ENCODE results near the gene AAR2. TPM values are rescaled to one million over a fixed set of nuclear protein-coding genes. Genes with fewer than 3 reads are reported as not detected.

The AAR2 gene
- total and polyA plus RNA-seq, 2 donors from 2014 or later: 27.8 to 29.7 TPM

DNA sequence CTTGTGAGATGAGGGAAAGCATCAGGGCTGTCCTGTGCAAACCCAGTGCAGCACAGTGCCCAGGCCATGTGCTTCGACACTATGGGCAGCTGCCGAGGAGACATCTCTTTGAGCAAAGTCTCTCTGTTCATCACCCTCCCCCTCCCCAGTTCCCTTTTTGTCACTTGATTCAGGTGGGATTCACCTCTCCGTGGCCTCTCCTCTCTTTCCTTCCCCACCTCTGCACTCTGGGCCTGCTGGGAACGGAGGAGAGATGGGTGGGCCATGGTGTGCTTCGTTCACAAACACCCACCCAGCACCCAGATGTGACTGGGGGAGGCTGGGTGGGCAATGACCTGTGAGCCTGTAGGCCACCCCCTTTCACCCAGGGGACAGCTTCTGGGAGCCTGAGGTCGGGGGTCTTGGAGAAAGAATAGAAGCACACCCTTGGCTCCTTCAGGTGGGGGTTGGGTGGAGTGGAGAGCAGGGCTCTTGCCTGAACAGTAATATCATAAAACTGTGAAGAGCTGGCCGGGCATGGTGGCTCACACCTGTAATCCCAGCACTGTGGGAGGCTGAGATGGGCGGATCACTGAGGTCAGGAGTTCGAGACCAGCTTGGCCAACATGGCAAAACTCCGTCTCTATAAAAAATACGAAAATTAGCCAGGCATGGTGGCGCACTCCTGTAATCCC lies 36.4 kb downstream of the AAR2 start:
- DNase-seq: no peak
- no peak for FAIRE-seq
- Histone ChIP-seq H3K9me3 (ENCODE audit: control insufficient read depth in 2 of 3, insufficient read depth in 1 of 3, low read length in 3 of 3) (no peaks in the 10 kb centered on the region), H3K27me3 (ENCODE audit: control insufficient read depth, insufficient read depth, low read length) (no peaks in the 10 kb centered on the region), H3K4me1 (ENCODE audit: control insufficient read depth in 2 of 3, insufficient read depth in 2 of 3, low read depth in 1 of 3, low read length in 3 of 3) (no peaks in the 10 kb centered on the region), H3K9ac (ENCODE audit: low read length in 3 of 3) (no peak overlapping the region), H3K36me3 (ENCODE audit: control insufficient read depth in 2 of 3, insufficient read depth in 3 of 3, low read length in 3 of 3) (no peaks in the 10 kb centered on the region), H3K27ac (ENCODE audit: low read depth in 2 of 2, low read length in 2 of 2) (no peak overlapping the region), H3K4me3 (ENCODE audit: low read length in 3 of 3) (no peak overlapping the region)
- intact Hi-C loops (cut with DNase I): no loop called here
- TF ChIP-seq, protein P1, sequence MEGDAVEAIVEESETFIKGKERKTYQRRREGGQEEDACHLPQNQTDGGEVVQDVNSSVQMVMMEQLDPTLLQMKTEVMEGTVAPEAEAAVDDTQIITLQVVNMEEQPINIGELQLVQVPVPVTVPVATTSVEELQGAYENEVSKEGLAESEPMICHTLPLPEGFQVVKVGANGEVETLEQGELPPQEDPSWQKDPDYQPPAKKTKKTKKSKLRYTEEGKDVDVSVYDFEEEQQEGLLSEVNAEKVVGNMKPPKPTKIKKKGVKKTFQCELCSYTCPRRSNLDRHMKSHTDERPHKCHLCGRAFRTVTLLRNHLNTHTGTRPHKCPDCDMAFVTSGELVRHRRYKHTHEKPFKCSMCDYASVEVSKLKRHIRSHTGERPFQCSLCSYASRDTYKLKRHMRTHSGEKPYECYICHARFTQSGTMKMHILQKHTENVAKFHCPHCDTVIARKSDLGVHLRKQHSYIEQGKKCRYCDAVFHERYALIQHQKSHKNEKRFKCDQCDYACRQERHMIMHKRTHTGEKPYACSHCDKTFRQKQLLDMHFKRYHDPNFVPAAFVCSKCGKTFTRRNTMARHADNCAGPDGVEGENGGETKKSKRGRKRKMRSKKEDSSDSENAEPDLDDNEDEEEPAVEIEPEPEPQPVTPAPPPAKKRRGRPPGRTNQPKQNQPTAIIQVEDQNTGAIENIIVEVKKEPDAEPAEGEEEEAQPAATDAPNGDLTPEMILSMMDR (IDR thresholded peaks at IDR 0.05; ENCODE audit: borderline replicate concordance, extremely low read depth, insufficient read depth): no peak

DNA sequence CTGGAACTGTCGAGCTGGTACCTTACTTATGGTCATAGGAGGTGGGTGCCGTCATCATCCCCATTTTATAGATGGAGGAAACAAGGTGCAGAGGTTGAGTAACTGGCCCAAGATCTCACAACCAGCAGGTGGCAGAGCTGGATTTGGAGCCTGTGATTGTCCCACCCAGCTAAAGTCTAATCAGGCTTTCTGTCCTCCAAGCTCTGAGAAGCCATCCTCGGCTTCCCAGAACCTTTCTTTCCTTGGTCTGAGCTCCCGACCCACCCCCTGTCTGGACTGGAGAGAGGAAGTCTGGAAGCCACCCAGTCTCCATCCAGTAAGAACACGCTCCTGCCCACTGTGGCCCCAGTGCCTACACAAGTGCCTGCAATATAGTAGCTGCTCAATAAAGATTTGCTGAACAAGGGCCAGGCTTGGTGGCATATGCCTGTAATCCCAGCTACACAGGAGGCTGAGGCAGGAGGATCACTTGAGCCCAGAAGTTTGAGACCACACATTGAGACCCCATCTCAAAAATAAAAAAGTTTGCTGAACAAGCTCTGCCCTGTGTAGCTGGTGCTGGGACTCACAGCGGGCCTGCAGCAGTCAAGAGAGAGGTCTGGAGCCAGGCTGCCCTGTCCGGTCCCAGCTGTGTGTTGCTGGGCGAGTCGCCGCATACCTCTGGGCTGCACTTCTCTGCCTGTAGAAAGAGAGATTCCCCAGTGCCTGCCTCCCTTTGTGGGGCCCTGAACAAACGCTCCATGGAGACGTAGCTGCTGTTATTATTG lies 37.3 kb downstream of the AAR2 start:
- Histone ChIP-seq H3K9ac (ENCODE audit: low read length in 3 of 3) (no peak overlapping the region), H3K4me3 (ENCODE audit: low read length in 3 of 3) (no peak overlapping the region), H3K4me1 (ENCODE audit: control insufficient read depth in 2 of 3, insufficient read depth in 2 of 3, low read depth in 1 of 3, low read length in 3 of 3) (no peaks in the 10 kb centered on the region), H3K27ac (ENCODE audit: low read depth in 2 of 2, low read length in 2 of 2) (no peak overlapping the region), H3K27me3 (ENCODE audit: control insufficient read depth, insufficient read depth, low read length) (no peaks in the 10 kb centered on the region), H3K36me3 (ENCODE audit: control insufficient read depth in 2 of 3, insufficient read depth in 3 of 3, low read length in 3 of 3) (no peaks in the 10 kb centered on the region), H3K9me3 (ENCODE audit: control insufficient read depth in 2 of 3, insufficient read depth in 1 of 3, low read length in 3 of 3) (no peaks in the 10 kb centered on the region)
- intact Hi-C loops (cut with DNase I): no loop called here
- TF ChIP-seq, protein P1 (IDR thresholded peaks at IDR 0.05; ENCODE audit: borderline replicate concordance, extremely low read depth, insufficient read depth): peak; percentile 24
- FAIRE-seq (no peak), DNase-seq (peak in 1 of 5 donors; percentile 14)

DNA sequence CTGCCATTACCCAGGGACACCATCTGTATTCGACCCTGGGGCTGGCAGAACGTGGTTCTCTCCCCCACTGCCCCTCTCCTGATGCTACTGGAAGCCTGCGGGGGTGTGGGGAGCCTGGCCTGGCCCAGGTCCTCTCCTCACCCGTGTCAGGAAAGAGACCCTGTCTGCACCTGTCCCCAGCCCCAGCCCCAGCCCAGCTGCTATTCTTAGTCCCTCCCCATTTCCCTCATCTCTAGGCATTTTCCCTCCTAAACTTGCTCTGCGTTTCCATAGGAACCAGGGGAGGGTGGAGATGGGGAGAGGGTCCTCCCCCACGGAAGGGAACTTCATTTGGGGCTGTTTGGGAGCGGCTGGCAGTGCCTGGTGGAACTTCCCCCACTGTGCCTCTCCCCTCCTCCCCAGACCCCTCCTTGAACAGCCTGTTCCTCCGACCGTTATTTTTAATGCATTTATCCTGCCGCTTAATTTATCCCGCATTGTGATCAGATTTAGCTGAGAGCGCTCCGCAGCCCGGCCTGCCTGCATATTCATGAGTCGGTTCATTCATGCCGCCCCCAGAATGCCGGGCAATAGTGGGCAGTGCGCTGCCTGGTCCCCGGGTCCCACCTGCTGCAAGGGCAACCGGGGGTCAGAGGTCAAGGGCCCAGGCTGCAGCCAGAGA lies 38.0 kb downstream of the AAR2 start:
- Histone ChIP-seq H3K27me3 (ENCODE audit: control insufficient read depth, insufficient read depth, low read length) (no peaks in the 10 kb centered on the region), H3K27ac (ENCODE audit: low read depth in 2 of 2, low read length in 2 of 2) (no peak overlapping the region), H3K4me1 (ENCODE audit: control insufficient read depth in 2 of 3, insufficient read depth in 2 of 3, low read depth in 1 of 3, low read length in 3 of 3) (no peaks in the 10 kb centered on the region), H3K9me3 (ENCODE audit: control insufficient read depth in 2 of 3, insufficient read depth in 1 of 3, low read length in 3 of 3) (no peaks in the 10 kb centered on the region), H3K4me3 (ENCODE audit: low read length in 3 of 3) (no peak overlapping the region), H3K36me3 (ENCODE audit: control insufficient read depth in 2 of 3, insufficient read depth in 3 of 3, low read length in 3 of 3) (no peaks in the 10 kb centered on the region), H3K9ac (ENCODE audit: low read length in 3 of 3) (no peak overlapping the region)
- TF ChIP-seq, protein P1 (IDR thresholded peaks at IDR 0.05; ENCODE audit: borderline replicate concordance, extremely low read depth, insufficient read depth): no peak
- FAIRE-seq (no peak), DNase-seq (peak in 1 of 5 donors; percentile 10)
- intact Hi-C loops (cut with DNase I): no loop called here
